Measurements from ENCODE around the gene CRYBA2.

GRCh38 chr2:219038600-219038999, 45.4 kb upstream of the CRYBA2 start:
- TF ChIP-seq CTCF (conservative IDR thresholded peaks at IDR 0.05; ENCODE audit: low read length) (no peak), EZH2phosphoT487 (IDR thresholded peaks at IDR 0.05; ENCODE audit: borderline replicate concordance, low read depth, low read length) (no peak)
